Retinal pigment epithelial cell (primary cell): ENCODE measurements around the gene ADD3.

Source experiments
- DNase-seq: peaks from one replicate; pipeline ENCODE4 v3.0.0-alpha.2; 2010; ENCODE audit warnings: low read depth
- H3K4me3 ChIP-seq: 2 replicates; pipeline ENCODE4 v1.5.1; 2011; ENCODE audit warnings: mild to moderate bottlenecking, low read length, control low read depth, moderate library complexity
- TF ChIP-seq, protein P1 (sequence below): conservative IDR thresholded peaks from 2 replicates; pipeline ENCODE4 v1.5.1; 2011; ENCODE audit warnings: low read depth, low read length, control low read depth, inconsistent platforms

The ADD3 gene, protein sequence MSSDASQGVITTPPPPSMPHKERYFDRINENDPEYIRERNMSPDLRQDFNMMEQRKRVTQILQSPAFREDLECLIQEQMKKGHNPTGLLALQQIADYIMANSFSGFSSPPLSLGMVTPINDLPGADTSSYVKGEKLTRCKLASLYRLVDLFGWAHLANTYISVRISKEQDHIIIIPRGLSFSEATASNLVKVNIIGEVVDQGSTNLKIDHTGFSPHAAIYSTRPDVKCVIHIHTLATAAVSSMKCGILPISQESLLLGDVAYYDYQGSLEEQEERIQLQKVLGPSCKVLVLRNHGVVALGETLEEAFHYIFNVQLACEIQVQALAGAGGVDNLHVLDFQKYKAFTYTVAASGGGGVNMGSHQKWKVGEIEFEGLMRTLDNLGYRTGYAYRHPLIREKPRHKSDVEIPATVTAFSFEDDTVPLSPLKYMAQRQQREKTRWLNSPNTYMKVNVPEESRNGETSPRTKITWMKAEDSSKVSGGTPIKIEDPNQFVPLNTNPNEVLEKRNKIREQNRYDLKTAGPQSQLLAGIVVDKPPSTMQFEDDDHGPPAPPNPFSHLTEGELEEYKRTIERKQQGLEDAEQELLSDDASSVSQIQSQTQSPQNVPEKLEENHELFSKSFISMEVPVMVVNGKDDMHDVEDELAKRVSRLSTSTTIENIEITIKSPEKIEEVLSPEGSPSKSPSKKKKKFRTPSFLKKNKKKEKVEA

DNA sequence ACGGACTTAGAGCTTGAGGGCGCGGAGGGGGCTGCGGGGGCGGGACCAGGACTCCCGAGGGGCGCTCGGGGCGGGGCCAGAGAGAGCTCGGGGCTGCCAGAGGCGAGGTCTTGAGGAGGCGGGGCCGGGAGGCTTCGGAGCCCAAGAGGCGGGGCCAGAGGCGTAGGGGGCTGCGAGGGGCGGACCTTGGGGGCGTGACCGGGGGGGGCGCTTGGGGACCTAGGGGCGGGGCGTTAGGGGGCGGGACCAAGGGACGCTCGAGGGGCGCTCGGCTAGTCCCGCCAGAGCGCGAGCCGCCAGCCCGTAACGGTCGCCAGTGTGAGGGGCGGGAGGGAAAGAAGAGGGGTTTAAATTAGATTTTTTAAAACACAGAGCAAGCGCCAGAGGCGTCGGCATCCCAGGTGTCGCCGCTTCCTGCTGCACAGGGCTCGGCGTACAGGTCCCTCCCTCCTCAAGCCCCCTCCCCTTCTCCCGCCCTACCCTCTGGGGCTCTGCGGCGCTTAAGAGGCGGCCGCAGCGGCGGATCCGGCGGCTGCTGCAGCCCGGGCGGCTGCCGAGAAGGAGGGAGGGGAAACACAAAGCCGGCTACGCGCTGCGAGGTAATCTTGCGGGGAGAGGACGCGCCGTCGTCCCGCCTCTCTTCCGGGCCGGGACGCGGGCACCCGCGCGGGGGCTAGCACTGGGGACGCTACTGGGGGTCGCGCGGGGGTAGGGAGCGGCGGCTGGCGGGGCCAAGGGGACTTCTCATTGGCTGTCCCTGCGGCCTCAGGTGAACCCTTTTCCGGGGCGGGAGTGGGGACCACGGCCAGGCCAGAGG, at the start of gene ADD3:
TSS of gene ADD3 (plus strand) at position 284 of the 817 bp plus-strand sequence. CDS start 92,670 bp downstream, outside the sequence.
- peak within 1 kb of the TSS; percentile 80 for H3K4me3 ChIP-seq
- DNase-seq, result no peak
- TF ChIP-seq, protein P1, sequence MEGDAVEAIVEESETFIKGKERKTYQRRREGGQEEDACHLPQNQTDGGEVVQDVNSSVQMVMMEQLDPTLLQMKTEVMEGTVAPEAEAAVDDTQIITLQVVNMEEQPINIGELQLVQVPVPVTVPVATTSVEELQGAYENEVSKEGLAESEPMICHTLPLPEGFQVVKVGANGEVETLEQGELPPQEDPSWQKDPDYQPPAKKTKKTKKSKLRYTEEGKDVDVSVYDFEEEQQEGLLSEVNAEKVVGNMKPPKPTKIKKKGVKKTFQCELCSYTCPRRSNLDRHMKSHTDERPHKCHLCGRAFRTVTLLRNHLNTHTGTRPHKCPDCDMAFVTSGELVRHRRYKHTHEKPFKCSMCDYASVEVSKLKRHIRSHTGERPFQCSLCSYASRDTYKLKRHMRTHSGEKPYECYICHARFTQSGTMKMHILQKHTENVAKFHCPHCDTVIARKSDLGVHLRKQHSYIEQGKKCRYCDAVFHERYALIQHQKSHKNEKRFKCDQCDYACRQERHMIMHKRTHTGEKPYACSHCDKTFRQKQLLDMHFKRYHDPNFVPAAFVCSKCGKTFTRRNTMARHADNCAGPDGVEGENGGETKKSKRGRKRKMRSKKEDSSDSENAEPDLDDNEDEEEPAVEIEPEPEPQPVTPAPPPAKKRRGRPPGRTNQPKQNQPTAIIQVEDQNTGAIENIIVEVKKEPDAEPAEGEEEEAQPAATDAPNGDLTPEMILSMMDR, result no peak

DNA sequence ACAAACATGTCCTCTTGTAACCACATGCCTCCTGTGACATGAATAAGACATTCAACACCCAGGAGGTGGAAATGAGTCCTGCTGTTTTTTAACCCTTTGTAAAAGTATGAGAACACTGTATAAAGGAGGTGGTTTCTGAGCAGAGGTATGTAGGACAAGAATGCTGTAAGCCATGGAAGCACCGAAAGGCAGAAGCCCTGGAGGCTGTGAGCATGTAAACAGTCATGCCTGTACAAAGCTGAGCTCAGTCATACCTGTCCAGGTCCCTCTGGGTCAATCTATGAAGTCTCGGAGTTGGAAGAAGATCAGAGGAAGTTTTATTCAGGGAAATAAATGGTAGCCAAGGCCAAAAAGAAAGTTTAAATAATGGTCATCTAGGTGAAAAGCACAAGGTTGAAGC, 49.7 kb upstream of the ADD3 start:
- no peak for DNase-seq
- no peak overlapping the region for H3K4me3 ChIP-seq
- TF ChIP-seq, protein P1, result no peak

DNA sequence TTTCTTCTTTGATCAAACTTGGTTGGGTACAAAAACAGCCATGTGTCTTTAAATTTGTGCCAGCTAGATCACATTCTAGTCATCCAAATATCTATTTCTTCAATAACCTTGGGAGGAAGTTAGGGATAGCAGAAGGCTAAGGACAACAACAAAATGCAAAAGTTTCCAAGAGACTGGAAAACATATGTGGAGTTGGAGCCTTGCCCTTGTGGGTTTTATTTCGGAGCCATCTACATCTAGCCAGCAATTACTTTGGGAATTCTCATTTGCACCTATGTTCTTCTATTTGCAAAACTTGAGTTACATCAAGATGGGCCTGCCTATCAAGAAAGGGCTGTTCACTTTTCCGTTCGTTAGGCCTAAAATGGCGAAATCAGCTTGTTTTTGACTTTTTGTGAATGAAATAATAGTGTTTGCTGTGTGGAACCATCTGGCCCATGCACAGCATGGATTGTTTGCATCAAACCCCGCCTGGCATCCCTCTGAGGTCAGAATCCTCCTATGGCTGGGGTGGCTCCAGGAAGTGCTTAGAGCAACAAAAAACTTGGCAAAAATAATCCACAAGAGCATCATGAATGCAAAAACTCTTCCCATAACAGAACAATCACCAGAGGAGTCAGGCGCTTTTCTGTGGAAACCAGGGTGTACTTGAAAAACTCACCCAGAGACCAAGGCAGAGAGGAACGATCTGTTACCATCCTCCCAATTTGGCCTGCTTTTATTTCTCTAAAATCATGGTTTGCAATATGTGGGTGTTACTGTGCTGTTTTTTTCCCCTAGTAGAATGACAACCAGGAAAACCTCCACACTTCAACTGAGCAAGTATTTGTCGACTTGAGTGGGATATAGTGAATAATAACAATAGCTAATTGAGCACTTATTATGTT, 48.3 kb upstream of the ADD3 start:
- no peak overlapping the region for H3K4me3 ChIP-seq
- TF ChIP-seq, protein P1, result no peak
- DNase-seq, result no peak

DNA sequence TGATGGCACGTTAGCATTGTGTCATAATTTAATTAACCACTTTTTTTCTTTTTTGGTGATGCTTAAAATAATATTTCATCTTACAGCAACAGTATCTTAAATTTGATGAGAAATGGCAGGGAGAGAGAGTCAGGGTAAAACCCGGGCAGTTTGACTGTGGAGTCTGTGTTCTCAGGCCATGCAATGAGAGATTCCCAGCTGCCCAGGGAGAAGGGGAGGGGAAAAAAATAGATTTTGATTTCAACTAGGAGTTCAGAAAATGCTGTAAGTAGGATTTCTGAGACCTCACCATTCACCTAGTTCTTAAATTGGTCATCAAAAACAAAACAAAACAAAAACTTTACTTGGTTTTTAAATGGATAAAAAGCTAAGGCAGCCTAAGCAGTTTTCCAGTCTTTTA, 47.1 kb upstream of the ADD3 start:
- H3K4me3 ChIP-seq, result no peak overlapping the region
- no peak for DNase-seq
- TF ChIP-seq, protein P1, result no peak

DNA sequence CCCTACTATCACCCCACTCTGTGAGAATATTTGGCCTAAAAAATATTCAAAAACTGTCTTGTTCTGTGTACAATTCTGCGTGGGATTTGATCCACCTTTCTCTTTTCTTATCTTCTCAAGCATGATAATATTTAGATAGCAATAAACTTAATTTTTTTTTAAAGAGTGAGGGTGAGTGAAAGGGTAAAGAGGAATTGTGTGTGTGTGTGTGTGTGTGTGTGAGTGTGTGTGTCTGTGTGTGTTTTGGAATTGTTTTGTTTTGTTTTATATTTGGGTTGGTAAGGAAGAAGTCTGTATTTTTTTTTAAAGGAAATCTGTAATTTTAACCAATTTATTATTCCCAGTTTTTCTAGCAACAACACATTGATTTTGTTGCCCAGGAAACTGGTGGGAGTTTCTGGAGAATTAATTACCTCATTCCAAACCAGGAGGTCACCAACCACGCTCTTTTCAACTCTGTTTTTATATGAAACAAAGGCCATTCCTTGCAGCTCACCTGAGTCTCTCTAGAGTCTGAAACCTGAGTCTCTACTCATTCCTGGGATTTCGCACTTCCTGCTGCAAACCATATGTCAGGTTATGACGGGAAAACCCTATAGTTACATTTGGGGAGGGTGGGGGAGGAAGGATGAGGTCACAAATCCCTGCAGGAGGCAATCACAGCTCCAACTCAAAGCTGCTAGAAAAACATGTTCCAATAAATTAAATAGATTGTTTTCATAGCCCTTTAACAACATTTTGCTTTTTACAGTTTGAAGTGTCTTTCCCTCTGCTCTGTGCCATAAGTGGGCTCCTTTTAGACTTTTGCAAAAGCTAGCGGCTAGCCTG, 46.4 kb upstream of the ADD3 start:
- TF ChIP-seq, protein P1, result no peak
- H3K4me3 ChIP-seq, result no peak overlapping the region
- DNase-seq, result no peak

DNA sequence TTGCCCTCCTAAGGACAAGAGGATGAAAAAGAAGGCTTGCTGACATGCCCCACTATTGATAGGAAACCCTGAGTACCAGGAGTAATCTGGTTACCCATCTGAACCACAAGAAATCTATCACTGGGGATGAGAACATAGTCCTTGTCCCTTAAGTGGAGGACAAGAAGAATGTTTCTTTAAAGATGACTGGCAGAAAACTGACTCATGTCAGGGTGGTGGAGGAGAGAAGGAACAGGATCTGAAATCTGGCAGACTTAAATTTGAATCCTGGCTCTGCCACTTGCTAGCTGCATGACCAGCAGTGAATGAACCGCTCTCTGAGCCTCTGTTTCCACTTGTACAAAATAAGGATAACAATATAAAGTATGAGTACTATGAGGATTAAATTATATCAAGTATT, 45.5 kb upstream of the ADD3 start:
- DNase-seq, result no peak

More for the DNA sequence above, 45.5 kb upstream of the ADD3 start:
- no peak overlapping the region for H3K4me3 ChIP-seq
- TF ChIP-seq, protein P1, result no peak
